IPS-20b (cell line): ENCODE results near the gene GLIS1.

ENCODE experiments used
- H3K27ac ChIP-seq: one replicate; pipeline ENCODE4 v1.5.1; 2013; ENCODE audit warnings: low read length
- H3K27me3 ChIP-seq: 2 replicates; pipeline ENCODE4 v1.6.1; 2013; ENCODE audit warnings: mild to moderate bottlenecking, low read length, inconsistent platforms; ENCODE audit not compliant: insufficient read depth
- H3K36me3 ChIP-seq: 2 replicates; pipeline ENCODE4 v1.6.1; 2013; ENCODE audit warnings: low read depth, mild to moderate bottlenecking, inconsistent platforms, low read length, moderate library complexity; ENCODE audit not compliant: insufficient read depth
- H3K4me1 ChIP-seq: 2 replicates; pipeline ENCODE4 v1.6.1; 2013; ENCODE audit warnings: mild to moderate bottlenecking, control low read depth, inconsistent platforms, low read length, moderate library complexity; ENCODE audit not compliant: insufficient read depth
- H3K4me3 ChIP-seq: 2 replicates; pipeline ENCODE4 v1.5.1; 2013; ENCODE audit warnings: mild to moderate bottlenecking, low read length, inconsistent platforms
- H3K9ac ChIP-seq: 2 replicates; pipeline ENCODE4 v1.6.1; 2013; ENCODE audit warnings: low read depth, mild to moderate bottlenecking, inconsistent platforms, low read length, moderate library complexity
- H3K9me3 ChIP-seq: 2 replicates; pipeline ENCODE4 v1.6.1; 2013; ENCODE audit warnings: mild to moderate bottlenecking, low read depth, low read length, inconsistent platforms; ENCODE audit not compliant: insufficient read depth

The GLIS1 gene

DNA sequence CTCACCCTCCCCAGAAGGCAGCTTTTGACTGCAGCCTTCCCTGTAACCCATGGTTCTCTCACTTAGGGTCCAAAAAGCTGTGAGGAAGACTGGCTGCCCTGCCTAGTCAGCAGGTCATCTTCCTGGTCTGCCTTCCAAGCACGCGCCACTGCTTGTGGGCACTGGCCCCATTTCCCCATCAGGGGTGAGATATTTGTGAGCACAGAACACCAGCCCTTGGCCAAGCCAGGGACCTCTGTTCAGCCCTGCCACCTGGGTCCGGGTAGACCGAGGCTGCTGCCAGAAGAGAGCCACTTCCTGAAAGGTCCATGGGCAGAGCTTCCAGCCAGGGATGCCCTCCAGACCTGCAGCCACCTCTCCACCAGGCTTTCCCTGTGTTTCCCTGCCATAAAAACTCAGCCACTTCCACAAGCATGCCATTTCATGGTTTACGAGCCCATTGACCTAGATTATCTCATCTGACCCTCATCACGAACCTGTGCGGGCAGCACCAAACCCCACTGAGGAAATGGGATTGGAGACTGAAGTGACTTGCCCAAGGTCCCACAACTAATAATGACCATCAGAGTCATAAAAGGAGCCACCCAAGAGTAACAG, 40.5 kb downstream of the GLIS1 start:
- H3K27ac ChIP-seq = no peak overlapping the region
- H3K4me3 ChIP-seq = no peak overlapping the region
- H3K4me1 ChIP-seq = no peaks in the 10 kb centered on the region
- no peak overlapping the region for H3K9ac ChIP-seq
- H3K27me3 ChIP-seq = no peaks in the 10 kb centered on the region
- H3K36me3 ChIP-seq = no peaks in the 10 kb centered on the region
- H3K9me3 ChIP-seq = no peaks in the 10 kb centered on the region

DNA sequence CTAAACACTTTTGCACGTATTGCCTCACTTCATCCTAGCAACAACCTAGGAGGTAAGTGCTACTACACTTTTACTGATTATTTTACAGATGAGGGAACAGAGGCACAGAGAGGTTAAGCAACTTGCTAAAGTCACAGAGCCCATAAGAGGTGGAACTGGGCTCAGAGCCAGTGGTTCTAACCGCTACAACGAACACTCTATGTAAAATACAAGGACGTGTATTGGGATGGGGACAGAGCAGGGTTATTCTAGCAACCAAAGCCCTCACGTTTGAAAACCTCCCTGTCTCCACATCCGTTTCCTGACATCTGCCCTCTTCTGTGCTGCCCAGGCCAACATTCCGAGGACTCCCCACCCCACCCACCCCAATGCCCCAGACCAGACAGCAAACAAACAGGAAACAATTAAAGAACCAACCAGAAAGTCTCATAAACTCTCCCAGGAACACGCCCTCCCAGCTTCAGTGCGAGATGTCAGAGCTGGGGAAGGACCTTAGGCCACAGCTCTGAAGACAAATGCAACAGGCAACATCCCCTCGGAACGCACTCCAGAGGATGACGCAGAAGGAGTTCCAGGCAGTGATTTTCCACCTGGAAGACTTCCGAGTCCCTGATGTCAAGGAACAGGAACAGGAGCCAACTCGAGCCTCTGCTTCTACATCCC, 41.1 kb downstream of the GLIS1 start:
- no peak overlapping the region for H3K27ac ChIP-seq
- H3K9me3 ChIP-seq = no peaks in the 10 kb centered on the region
- H3K4me3 ChIP-seq = no peak overlapping the region
- H3K27me3 ChIP-seq = no peaks in the 10 kb centered on the region
- H3K36me3 ChIP-seq = no peaks in the 10 kb centered on the region
- no peak overlapping the region for H3K9ac ChIP-seq
- H3K4me1 ChIP-seq = no peaks in the 10 kb centered on the region

DNA sequence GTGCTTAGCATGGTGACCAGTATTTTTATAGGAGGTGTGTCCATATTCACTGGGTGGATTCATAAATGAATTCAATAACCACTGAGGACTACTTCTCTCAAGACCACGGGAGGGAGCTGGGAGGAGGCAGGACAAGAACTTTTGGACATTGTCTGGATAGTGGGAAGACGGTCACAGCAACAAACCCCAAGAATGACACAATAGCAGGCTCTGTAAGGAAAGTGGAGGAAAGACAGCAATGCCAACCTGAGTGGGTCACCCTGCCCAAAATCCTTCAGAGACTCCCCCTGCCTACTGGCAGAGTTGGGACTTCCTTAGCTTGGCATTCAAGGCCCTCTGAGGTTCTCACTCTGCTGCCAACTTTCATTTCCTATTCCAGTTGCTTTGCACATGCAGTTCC, 42.0 kb downstream of the GLIS1 start:
- H3K9me3 ChIP-seq = no peaks in the 10 kb centered on the region
- no peak overlapping the region for H3K4me3 ChIP-seq
- H3K27ac ChIP-seq = no peak overlapping the region
- H3K36me3 ChIP-seq = no peaks in the 10 kb centered on the region
- H3K9ac ChIP-seq = no peak overlapping the region
- no peaks in the 10 kb centered on the region for H3K27me3 ChIP-seq
- no peaks in the 10 kb centered on the region for H3K4me1 ChIP-seq

DNA sequence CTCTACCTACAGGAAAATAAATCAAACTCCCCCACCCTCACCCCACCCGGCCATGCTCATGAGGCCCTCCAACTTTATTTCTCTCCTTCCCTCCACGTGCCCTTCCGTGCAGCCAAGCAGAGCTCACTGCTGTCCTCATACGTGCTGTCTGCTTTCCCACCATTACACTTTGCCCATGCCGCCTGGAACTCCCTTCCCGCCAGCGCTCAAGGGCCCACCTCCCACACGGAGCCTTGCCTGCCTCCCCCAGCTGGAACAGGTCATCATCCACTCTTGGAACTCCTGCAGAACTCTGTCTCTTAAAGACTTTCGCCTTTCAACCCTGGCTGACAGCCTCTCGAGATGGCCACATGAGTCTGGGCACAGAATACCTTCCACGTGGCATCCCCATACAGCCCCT, 42.4 kb downstream of the GLIS1 start:
- Histone ChIP-seq H3K27me3 (no peaks in the 10 kb centered on the region; the same call in 1 of the 2 replicates), H3K4me1 (no peaks in the 10 kb centered on the region), H3K27ac (no peak overlapping the region), H3K9ac (no peak overlapping the region), H3K4me3 (no peak overlapping the region), H3K36me3 (no peaks in the 10 kb centered on the region), H3K9me3 (no peaks in the 10 kb centered on the region)

DNA sequence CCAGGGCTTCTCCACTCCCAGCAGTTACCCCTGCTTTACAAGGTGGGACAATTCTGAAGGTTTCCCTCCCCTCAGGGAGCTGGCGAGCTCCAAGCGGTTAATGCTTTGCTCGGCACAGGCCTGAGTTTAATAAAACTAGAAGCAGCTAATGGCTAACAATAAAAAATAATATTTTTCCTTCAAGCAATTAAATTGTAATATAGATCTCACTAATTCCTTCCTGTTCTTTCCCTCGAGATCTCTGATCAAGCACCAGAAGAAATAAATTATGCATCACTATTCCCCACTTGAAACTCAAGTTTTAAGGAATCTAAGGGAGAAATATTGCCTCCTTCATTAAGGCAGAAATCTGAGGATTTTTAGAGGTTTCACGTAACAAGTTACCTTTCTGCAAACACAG, 42.9 kb downstream of the GLIS1 start:
- Histone ChIP-seq H3K4me3 (no peak overlapping the region), H3K9ac (no peak overlapping the region), H3K36me3 (no peaks in the 10 kb centered on the region), H3K4me1 (no peaks in the 10 kb centered on the region), H3K27me3 (no peaks in the 10 kb centered on the region; the same call in 1 of the 2 replicates), H3K27ac (no peak overlapping the region), H3K9me3 (no peaks in the 10 kb centered on the region)

DNA sequence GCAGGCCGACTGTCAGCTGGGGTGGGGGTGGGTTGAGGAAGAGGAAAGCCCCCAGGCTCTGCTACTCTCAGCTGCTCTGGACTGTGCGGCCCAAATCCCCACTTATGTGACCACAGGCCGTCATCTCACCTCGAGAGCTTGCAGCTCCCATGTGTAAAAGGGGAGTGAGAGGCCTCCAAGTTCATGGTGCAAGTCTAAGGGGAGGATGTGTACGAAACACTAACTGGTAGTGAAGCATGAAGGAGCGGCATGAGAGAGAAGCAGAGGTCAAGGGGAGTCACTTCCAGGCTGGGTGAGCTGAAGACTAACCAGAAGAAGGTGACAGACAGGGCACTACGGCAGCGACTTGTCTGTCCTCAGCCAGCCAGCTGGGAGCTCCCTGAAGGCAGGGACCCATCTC, 43.8 kb downstream of the GLIS1 start:
- H3K36me3 ChIP-seq = no peaks in the 10 kb centered on the region
- H3K27ac ChIP-seq = no peak overlapping the region
- H3K4me1 ChIP-seq = no peaks in the 10 kb centered on the region
- H3K27me3 ChIP-seq = no peaks in the 10 kb centered on the region; the same call in 1 of the 2 replicates
- no peaks in the 10 kb centered on the region for H3K9me3 ChIP-seq
- H3K4me3 ChIP-seq = no peak overlapping the region
- no peak overlapping the region for H3K9ac ChIP-seq

DNA sequence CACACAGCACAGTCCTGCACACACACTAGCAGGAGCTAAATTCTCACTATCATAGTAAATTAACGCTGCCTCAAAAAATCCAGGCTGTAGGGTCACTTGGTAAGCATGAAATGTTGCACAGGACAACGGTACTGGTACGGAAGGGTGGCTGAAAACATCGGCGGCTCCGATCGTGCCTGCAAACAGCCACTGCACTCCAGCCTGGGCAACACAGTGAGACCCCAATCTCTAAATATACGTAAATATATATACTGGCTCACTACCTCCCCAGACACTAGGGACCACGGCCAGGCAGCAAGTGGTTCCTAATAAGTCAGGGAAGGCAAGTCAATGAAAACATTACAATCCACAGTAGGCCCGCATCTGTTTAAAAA, 44.3 kb downstream of the GLIS1 start:
- no peaks in the 10 kb centered on the region; the same call in 1 of the 2 replicates for H3K27me3 ChIP-seq

DNA sequence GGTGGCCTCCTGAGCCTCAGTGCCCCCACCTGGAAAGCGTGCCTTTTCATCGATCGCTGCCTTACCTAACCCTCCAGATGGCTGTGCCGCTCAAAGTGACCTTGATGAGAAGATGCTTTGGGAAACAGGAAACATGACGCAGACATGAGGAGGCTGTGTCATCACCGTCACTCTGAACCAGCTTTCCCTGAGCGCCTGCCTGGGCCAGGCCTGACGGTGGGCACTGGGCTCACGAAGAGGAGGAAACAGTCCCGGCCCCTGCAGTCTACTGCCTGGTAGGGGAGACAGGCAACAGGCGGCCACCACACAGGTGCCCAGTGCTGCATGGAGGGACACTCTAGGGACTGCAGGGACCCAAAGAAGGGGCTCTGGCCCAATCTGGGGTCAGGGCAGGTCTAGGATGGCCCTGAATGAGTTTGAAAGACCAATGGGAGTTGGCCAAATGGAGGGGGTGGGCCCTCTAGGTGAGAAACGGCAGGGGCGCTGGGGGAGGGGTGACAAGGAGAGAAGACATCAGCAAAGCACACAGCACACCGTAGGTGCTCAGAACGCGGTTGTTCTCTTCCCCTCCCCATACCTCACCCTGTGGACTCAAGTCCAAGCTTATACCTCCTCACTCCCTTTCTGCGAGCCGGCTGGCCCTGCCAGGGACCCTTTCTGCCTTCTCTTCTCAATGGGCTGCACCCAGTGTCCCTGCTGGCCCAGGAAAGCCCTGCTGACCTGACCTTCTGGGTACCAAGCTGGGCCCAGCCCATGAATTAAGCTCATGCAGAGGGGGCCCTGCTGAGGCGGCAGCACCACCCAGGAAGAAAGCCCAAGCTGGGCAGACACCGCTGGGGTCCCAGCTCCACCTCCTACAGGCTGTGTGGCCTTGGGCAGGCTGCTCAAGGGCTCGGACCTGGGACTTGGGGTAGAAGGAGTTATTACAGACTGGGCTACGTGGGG, 44.9 kb downstream of the GLIS1 start:
- Histone ChIP-seq H3K4me1 (no peaks in the 10 kb centered on the region), H3K9me3 (no peaks in the 10 kb centered on the region), H3K27ac (no peak overlapping the region), H3K9ac (no peak overlapping the region), H3K4me3 (no peak overlapping the region), H3K36me3 (no peaks in the 10 kb centered on the region), H3K27me3 (no peaks in the 10 kb centered on the region; the same call in 1 of the 2 replicates)

More for the DNA sequence above, 44.3 kb downstream of the GLIS1 start:
- no peak overlapping the region for H3K27ac ChIP-seq
- H3K9me3 ChIP-seq = no peaks in the 10 kb centered on the region
- H3K4me3 ChIP-seq = no peak overlapping the region
- no peaks in the 10 kb centered on the region for H3K36me3 ChIP-seq
- H3K4me1 ChIP-seq = no peaks in the 10 kb centered on the region
- no peak overlapping the region for H3K9ac ChIP-seq

DNA sequence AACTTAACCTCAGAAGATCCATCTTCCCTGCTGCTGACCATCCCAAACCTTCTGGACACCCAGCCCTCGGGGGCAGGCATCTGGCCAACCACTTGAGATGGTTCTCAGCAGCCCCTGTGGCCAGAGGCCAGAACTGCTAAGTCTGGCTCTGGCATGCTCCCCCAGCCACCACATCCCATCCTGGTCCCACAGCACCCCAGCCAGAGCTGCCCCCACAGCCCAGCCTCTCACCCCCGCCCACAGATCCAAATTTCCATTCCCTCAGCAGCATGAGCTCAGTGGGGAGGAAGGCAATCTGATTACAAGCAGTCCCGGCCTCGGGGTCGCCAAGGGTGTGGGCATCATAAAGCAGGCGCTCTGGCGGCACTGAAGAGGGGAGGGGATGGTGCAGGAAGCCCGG, 45.6 kb downstream of the GLIS1 start:
- Histone ChIP-seq H3K4me1 (no peaks in the 10 kb centered on the region), H3K27ac (no peak overlapping the region), H3K4me3 (no peak overlapping the region), H3K36me3 (no peaks in the 10 kb centered on the region), H3K27me3 (no peaks in the 10 kb centered on the region; the same call in 1 of the 2 replicates), H3K9me3 (no peaks in the 10 kb centered on the region), H3K9ac (no peak overlapping the region)

DNA sequence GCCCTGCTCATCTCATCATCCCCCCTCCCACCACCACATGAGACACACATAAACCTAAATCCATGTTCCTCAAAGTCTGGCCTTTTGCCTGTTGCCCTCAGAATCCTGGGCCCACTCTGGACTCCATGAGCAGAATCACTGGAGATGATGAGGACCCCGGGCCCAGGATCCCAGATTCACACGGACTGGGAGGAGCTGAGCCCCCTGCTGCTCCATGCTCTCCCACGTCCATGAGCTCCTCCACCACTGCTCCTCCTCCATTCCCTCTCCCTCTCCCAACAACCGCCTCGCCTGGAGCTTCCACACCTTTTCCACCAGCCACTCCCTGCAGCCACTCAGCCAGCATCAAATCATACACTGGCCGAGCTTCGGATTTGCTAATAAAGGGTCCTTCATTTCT, 47.6 kb downstream of the GLIS1 start:
- Histone ChIP-seq H3K27ac (no peak overlapping the region), H3K9me3 (no peaks in the 10 kb centered on the region), H3K4me1 (peaks cover 2% of the 10 kb centered on the region; the same call in 1 of the 2 replicates), H3K36me3 (no peaks in the 10 kb centered on the region), H3K27me3 (peaks cover 8% of the 10 kb centered on the region), H3K9ac (no peak overlapping the region), H3K4me3 (no peak overlapping the region)

DNA sequence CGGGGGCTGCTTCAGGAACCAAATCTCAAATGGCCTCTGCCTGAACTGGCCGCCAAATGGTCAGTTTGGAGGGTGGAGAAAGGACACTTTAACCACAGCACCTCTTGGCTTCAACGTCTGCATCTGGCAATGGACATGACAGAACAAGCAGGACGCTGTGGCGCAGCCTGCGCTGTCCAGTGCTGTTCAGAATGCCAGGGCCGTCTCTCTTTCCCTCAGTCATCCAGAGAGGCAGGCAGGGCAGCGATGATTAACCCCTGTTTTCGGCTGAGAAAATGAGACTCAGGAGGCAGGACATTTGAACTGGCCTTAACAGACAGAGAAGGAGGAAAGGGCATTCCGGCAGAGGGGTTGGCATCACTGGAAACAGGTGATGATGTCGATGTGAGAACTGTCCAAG, 48.6 kb downstream of the GLIS1 start:
- Histone ChIP-seq H3K9me3 (no peaks in the 10 kb centered on the region), H3K4me1 (peaks cover 11% of the 10 kb centered on the region), H3K27me3 (peaks cover 17% of the 10 kb centered on the region), H3K36me3 (no peaks in the 10 kb centered on the region), H3K27ac (no peak overlapping the region), H3K4me3 (no peak overlapping the region), H3K9ac (no peak overlapping the region)
